ENCODE measurements around the gene CASP7. TPM values are rescaled to one million over a fixed set of nuclear protein-coding genes. Genes with fewer than 3 reads are reported as not detected.

The CASP7 gene
- total and polyA plus RNA-seq, 2 of the 8 experiments (the other 6 are each of a cell fraction or from before 2014, with no cell fraction given): 2.3 to 4.1 TPM

DNA sequence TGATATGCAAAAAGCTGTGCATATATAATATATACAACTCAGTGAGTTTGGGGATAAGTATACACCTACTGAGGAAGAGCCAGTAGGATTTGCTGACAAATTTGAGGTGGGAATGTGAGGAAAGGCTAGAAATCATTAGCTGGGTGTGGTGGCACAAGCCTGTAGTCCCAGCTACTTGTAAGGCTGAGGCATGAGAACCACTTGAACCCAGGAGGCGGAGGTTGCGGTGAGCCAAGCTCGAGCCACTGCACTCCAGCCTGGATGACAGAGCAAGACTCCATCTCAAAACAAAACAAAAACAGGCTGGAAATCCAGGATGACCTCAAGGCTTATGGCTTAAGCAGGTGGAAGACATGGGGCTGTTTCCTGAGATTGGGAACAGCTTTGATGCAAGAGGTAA lies 61.1 kb downstream of the CASP7 start:
- Histone ChIP-seq H3K9me3 (ENCODE audit: insufficient read depth in 2 of 2, low read depth in 1 of 2, low read length in 1 of 2) (no peaks in the 10 kb centered on the region), H3K56ac (replicated peaks; ENCODE audit: insufficient read length, low read depth, low read length) (no peak overlapping the region), H4K91ac (replicated peaks; ENCODE audit: insufficient read length, low read length) (no peak overlapping the region), H3K4me3 (ENCODE audit: extremely low read depth in 1 of 4, insufficient read depth in 2 of 4, low read depth in 3 of 4, low read length in 4 of 4) (no peak overlapping the region), H3K4me2 (ENCODE audit: insufficient read depth in 1 of 2, low read depth in 2 of 2, low read length in 2 of 2) (no peak overlapping the region), H2AK5ac (ENCODE audit: low read depth, low read length) (no peak overlapping the region), H3K27me3 (replicated peaks in 1 of 4; ENCODE audit: control insufficient read depth in 3 of 4, extremely low read depth in 1 of 4, insufficient read depth in 3 of 4, low read length in 3 of 4) (no peaks in the 10 kb centered on the region), H2BK20ac (ENCODE audit: low read length) (no peak overlapping the region), H3K23ac (ENCODE audit: insufficient read length) (no peak overlapping the region), H3K4ac (replicated peaks; ENCODE audit: insufficient read length, low read depth, low read length) (no peak overlapping the region), H3K79me1 (ENCODE audit: low read depth, low read length) (no peaks in the 10 kb centered on the region), H3K23me2 (ENCODE audit: low read depth, low read length) (no peaks in the 10 kb centered on the region), H3K79me2 (ENCODE audit: control insufficient read depth in 1 of 2, insufficient read depth in 2 of 2, low read length in 2 of 2) (no peaks in the 10 kb centered on the region), H3K9ac (replicated peaks in 1 of 4; ENCODE audit: extremely low read depth in 1 of 4, low read depth in 3 of 4, low read length in 3 of 4) (no peak overlapping the region), H3K4me1 (replicated peaks in 1 of 4; ENCODE audit: control insufficient read depth in 3 of 4, insufficient read depth in 4 of 4, low read length in 3 of 4) (peaks cover 0 to 2% (median 0%) of the 10 kb centered on the region in 4 experiments; a peak in 1 of 7 replicates), H2BK120ac (replicated peaks; ENCODE audit: low read depth, low read length) (no peak overlapping the region), H3K36me3 (ENCODE audit: control insufficient read depth in 2 of 4, insufficient read depth in 4 of 4, low read length in 3 of 4) (no peaks in the 10 kb centered on the region), H2BK5ac (ENCODE audit: low read depth, low read length) (no peak overlapping the region), H2BK15ac (ENCODE audit: low read length) (no peak overlapping the region), H2BK12ac (ENCODE audit: low read depth, low read length) (no peak overlapping the region), H2AFZ (ENCODE audit: low read length) (no peak overlapping the region), H4K5ac (ENCODE audit: insufficient read length, low read depth, low read length) (no peak overlapping the region), H3K14ac (ENCODE audit: insufficient read length) (no peak overlapping the region), H4K20me1 (replicated peaks in 1 of 2; ENCODE audit: control insufficient read depth in 1 of 2, insufficient read depth in 2 of 2, low read length in 2 of 2) (no peaks in the 10 kb centered on the region), H3K18ac (ENCODE audit: extremely low read depth, low read length) (no peak overlapping the region), H4K8ac (ENCODE audit: extremely low read depth, insufficient read depth, low read length) (no peak overlapping the region), H3K27ac (ENCODE audit: low read depth, low read length) (no peak overlapping the region)
- ChIA-PET CTCF (ENCODE audit: partially characterized antibody) (interaction anchor here (0.6 to 1.4 kb wide), 4 partner anchors 17 to 611 kb away, joined by 3 to 4 read pairs (median 4); no protein-coding TSS in a partner anchor), POLR2A (ENCODE audit: partially characterized antibody) (interaction anchor here (1.1 kb wide), 1 partner anchor 12 kb away, joined by 3 read pairs; no protein-coding TSS in a partner anchor)
- WGBS, 2 experiments (ENCODE audit: extremely low coverage in 1 of 2, insufficient coverage in 1 of 2, insufficient read length in 1 of 2, insufficient replicate concordance in 2 of 2, low coverage in 1 of 2, low lambda C conversion rate in 2 of 2, missing lambda C conversion rate in 1 of 2): 89% methylated on average over 3 of the region's 3 CpGs; no CpG with 5 or more reads in 1 of the 2 experiments
- TF ChIP-seq MAFK (IDR thresholded peaks at IDR 0.05; ENCODE audit: low read depth, low read length): no peak
- TF ChIP-seq CREB1 (IDR thresholded peaks at IDR 0.05): no peak
- TF ChIP-seq SUZ12 (IDR thresholded peaks at IDR 0.05; ENCODE audit: low read length): no peak
- TF ChIP-seq ZNF274 (IDR thresholded peaks at IDR 0.05; ENCODE audit: borderline replicate concordance, extremely low read depth, low read length): no peak
- no peak for TF ChIP-seq GABPA (IDR thresholded peaks at IDR 0.05; ENCODE audit: borderline replicate concordance, insufficient read depth, low read length)
- no peak for TF ChIP-seq TEAD4 (IDR thresholded peaks at IDR 0.05; ENCODE audit: low read depth, low read length)
- TF ChIP-seq SIX5 (IDR thresholded peaks at IDR 0.05; ENCODE audit: low read depth, low read length): no peak
- TF ChIP-seq SP2 (IDR thresholded peaks at IDR 0.05; ENCODE audit: low read length): no peak
- TF ChIP-seq POLR2A (IDR thresholded peaks at IDR 0.05; ENCODE audit: control extremely low read depth in 1 of 2, low read depth in 2 of 2, low read length in 2 of 2): no peak
- no peak for TF ChIP-seq KDM5A (IDR thresholded peaks at IDR 0.05; ENCODE audit: low read length)
- TF ChIP-seq SRF (IDR thresholded peaks at IDR 0.05; ENCODE audit: low read depth, low read length): no peak
- no peak for DNase-seq (ENCODE audit: low read depth in 1 of 2, low spot score in 2 of 2)
- no peak for FAIRE-seq
